CD4-positive, CD25-positive, alpha-beta regulatory T cell (primary cell): ENCODE data around the gene ZNF600. TPM values are rescaled to one million over a fixed set of nuclear protein-coding genes. Genes with fewer than 3 reads are reported as not detected.
"Not testable (repeated sequence)": the region's sequence is repeated elsewhere in the genome, so short reads cannot be mapped to it uniquely, and the experiment has no call there.

ENCODE experiments used
- ATAC-seq, 2 donors: fragments of 150-1000 bp; cut with Tn5 transposase; one replicate each; pipeline ENCODE4 v1.10.0; 2021; ENCODE audit warnings: low read depth in 2 of 2, moderate number of reproducible peaks in 2 of 2, moderate library complexity in 1 of 2
- DNase-seq, 3 donors: peaks; one replicate each; pipeline versions ENCODE4 v3.0.0 to v3.0.0-alpha.2; 2012 to 2022; ENCODE audit warnings: mixed read lengths in 1 of 3
- H3K27ac ChIP-seq: one replicate; pipeline ENCODE4 v1.7.0; 2013; ENCODE audit warnings: mild to moderate bottlenecking, low read length; ENCODE audit not compliant: insufficient read depth, poor library complexity, severe bottlenecking
- H3K27me3 ChIP-seq: one replicate; pipeline ENCODE4 v1.7.0; 2013; ENCODE audit warnings: low read length; ENCODE audit not compliant: control insufficient read depth, insufficient read depth
- H3K36me3 ChIP-seq: one replicate; pipeline ENCODE4 v1.7.0; 2013; ENCODE audit warnings: mild to moderate bottlenecking, low read length, moderate library complexity; ENCODE audit not compliant: control insufficient read depth, insufficient read depth
- H3K4me1 ChIP-seq: 2 replicates; pipeline ENCODE4 v1.7.0; 2013; ENCODE audit warnings: mild to moderate bottlenecking, low read length; ENCODE audit not compliant: insufficient read depth, control insufficient read depth, poor library complexity, severe bottlenecking
- H3K4me3 ChIP-seq: one replicate; pipeline ENCODE4 v1.7.0; 2013; ENCODE audit warnings: low read depth, mild to moderate bottlenecking, low read length, moderate library complexity
- H3K9me3 ChIP-seq, 2 experiments: 1 replicate in 1 of 2; 2 replicates in 1 of 2; pipeline ENCODE4 v1.7.0; 2013; ENCODE audit warnings: low read length in 2 of 2, mild to moderate bottlenecking in 1 of 2, moderate library complexity in 1 of 2; ENCODE audit not compliant: control insufficient read depth in 2 of 2
- H3K27ac Mint-ChIP-seq, 3 donors: one replicate each; pipeline ENCODE4 v1.8.0; 2020 to 2022; ENCODE audit warnings: mild to moderate bottlenecking in 3 of 3, mixed read lengths in 3 of 3, moderate library complexity in 2 of 3
- H3K27me3 Mint-ChIP-seq: one replicate; pipeline ENCODE4 v1.8.0; 2022; ENCODE audit warnings: mild to moderate bottlenecking, mixed read lengths
- H3K36me3 Mint-ChIP-seq: one replicate; pipeline ENCODE4 v1.8.0; 2020; ENCODE audit warnings: mixed read lengths
- H3K4me1 Mint-ChIP-seq, 4 donors: one replicate each; pipeline ENCODE4 v1.8.0; 2020 to 2022; ENCODE audit warnings: mixed read lengths in 4 of 4, mild to moderate bottlenecking in 1 of 4
- H3K4me3 Mint-ChIP-seq, 4 donors: one replicate each; pipeline ENCODE4 v1.8.0; 2020 to 2022; ENCODE audit warnings: mild to moderate bottlenecking in 4 of 4, mixed read lengths in 4 of 4, moderate library complexity in 3 of 4
- H3K9me3 Mint-ChIP-seq, 7 donors: one replicate each; pipeline ENCODE4 v1.8.0; 2020 to 2022; ENCODE audit warnings: mixed read lengths in 7 of 7, mild to moderate bottlenecking in 3 of 7, moderate library complexity in 2 of 7
- polyA plus RNA-seq, 4 donors: library from polyadenylated mRNA; unstranded; fragments of 300-500 nt; fragmentation: Illumina TruSeq; gene quantifications; one replicate each; pipeline ENCODE4 v1.2.3, GENCODE V29; 2021
- total RNA-seq: library from RNA; stranded (reverse); gene quantifications from one replicate; pipeline ENCODE4 v1.2.3, GENCODE V29; 2022

Gene ZNF600
- total and polyA plus RNA-seq, 5 donors from 2014 or later = 4.3 to 22.3 (median 20.4) TPM

DNA sequence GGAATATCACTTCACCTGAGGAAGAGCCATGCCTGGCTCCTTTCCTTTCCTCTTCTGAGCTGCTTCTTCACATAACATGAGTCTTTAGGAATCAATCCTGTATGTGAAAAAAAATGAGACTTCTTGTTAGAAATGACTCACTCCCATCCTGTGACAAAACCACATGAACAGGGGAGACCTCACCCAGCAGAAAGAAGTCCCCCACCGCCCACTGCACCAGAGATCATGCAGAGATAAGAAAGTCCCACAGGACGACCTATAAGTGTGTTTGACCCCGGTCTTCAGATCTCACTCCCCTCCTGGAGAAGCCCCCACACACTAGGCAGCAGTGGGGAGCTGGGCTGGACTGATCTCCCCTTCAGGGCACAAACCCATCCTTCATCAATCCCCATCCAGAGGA, 7.8 kb downstream of the ZNF600 start:
- Mint-ChIP-seq H3K4me1 (peaks cover 4 to 18% (median 5%) of the 10 kb centered on the region in 4 donors), H3K9me3 (peaks cover 0 to 57% (median 17%) of the 10 kb centered on the region in 7 donors)

DNA sequence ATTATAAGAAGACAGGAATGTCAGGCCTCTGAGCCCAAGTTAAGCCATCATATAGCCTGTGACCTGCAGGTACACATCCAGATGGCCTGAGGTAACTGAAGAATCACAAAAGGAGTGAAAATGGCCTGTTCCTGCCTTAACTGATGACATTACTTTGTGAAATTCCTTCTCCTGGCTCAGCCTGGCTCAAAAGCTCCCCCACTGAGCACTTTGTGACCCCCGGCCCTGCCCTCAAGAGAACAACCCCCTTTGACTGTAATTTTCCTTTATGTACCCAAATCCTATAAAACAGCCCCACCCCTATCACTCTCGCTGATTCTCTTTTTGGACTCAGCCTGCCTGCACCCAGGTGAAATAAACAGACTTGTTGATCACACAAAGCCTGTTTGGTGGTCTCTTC, 30.1 kb downstream of the ZNF600 start:
- H3K27me3 ChIP-seq, H3K4me3 Mint-ChIP-seq, ATAC-seq, H3K27ac ChIP-seq, DNase-seq, H3K27ac Mint-ChIP-seq, H3K4me1 Mint-ChIP-seq, H3K36me3 ChIP-seq, H3K4me3 ChIP-seq, H3K36me3 Mint-ChIP-seq, H3K27me3 Mint-ChIP-seq, H3K4me1 ChIP-seq: not testable (repeated sequence)
- H3K9me3 ChIP-seq = peaks cover 0 to 13% of the 10 kb centered on the region in 2 experiments
- H3K9me3 Mint-ChIP-seq = peaks cover 0 to 21% (median 12%) of the 10 kb centered on the region in 7 donors

More for the DNA sequence above, 7.8 kb downstream of the ZNF600 start:
- Histone ChIP-seq H3K36me3 (peaks cover 33% of the 10 kb centered on the region), H3K9me3 (peaks cover 7 to 39% of the 10 kb centered on the region in 2 experiments), H3K27ac (no peak overlapping the region), H3K4me3 (no peak overlapping the region), H3K27me3 (no peaks in the 10 kb centered on the region), H3K4me1 (no peaks in the 10 kb centered on the region)
- Mint-ChIP-seq H3K27ac (peak overlapping the region in 1 of 3 donors; percentile 37), H3K4me3 (peak overlapping the region in 2 of 4 donors; percentile 21 to 25), H3K36me3 (peaks cover 62% of the 10 kb centered on the region), H3K27me3 (no peaks in the 10 kb centered on the region)
- no peak for DNase-seq
- ATAC-seq = peak in 1 of 2 donors; percentile 46

DNA sequence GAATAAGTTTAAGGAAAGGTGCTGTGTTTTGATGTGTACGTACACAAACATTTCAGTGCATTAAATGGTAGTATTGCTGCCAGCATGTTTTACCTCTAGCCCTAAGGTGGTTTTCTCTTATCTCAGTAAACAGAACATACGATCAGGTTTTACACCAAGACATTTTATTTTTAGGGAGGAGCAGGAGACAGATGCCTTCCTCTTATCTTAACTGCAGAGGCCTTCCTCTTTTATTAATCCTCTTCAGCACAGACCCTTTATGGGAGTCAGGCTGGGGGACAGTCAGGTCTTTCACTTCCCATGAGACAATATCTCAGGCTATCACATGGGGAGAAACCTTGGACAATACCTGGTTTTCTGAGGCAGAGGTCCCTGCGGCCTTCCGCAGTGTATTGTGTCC, 36.8 kb downstream of the ZNF600 start:
- H3K9me3 ChIP-seq = no peaks in the 10 kb centered on the region
- H3K27ac ChIP-seq = no peak overlapping the region
- DNase-seq (no peak), ATAC-seq (no peak)
- peaks cover 0 to 5% (median 0%) of the 10 kb centered on the region in 7 donors for H3K9me3 Mint-ChIP-seq
- H3K27me3 ChIP-seq = no peaks in the 10 kb centered on the region
- H3K4me3 ChIP-seq = no peak overlapping the region
- H3K4me1 ChIP-seq = no peaks in the 10 kb centered on the region
- H3K36me3 Mint-ChIP-seq = no peaks in the 10 kb centered on the region
- H3K27ac Mint-ChIP-seq = no peak overlapping the region
- peaks cover 4% of the 10 kb centered on the region for H3K27me3 Mint-ChIP-seq
- peaks cover 0 to 5% (median 0%) of the 10 kb centered on the region in 4 donors for H3K4me1 Mint-ChIP-seq
- no peak overlapping the region for H3K4me3 Mint-ChIP-seq
- no peaks in the 10 kb centered on the region for H3K36me3 ChIP-seq

DNA sequence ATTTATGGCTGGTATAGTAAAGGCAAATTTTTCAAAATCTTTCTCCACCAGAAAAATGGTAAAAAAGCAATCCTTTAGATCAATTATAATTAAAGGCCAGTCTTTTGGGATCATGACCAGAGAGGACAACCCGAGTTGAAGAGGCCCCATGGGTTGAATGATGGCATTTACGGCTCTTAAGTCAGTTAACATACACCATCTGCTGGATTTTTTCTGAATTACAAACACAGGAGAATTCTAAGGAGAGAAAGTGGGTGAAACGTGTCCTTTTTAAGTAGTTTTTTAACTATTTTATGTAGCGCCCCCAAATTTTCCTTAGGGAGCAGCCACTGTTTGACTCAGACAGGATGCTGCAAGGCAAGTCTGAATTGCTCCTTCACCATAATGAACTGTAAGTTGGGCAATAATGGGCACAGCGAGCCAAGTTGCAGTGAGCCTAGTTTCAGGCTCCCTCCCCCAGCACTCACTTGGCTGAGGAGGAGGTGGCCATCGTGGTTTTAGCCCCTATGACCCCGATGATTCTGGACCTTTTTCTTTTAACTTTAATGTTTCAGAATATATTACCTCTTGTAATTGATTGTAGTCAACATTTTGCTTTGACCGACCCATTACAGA, 38.1 kb downstream of the ZNF600 start:
- peak in 2 of 3 donors; percentile 41 to 42 for DNase-seq
- Histone ChIP-seq H3K4me3 (no peak overlapping the region), H3K27me3 (no peaks in the 10 kb centered on the region), H3K9me3 (no peaks in the 10 kb centered on the region), H3K27ac (no peak overlapping the region), H3K4me1 (no peaks in the 10 kb centered on the region), H3K36me3 (no peaks in the 10 kb centered on the region)
- no peak overlapping the region for H3K27ac Mint-ChIP-seq
- no peak overlapping the region for H3K4me3 Mint-ChIP-seq
- peaks cover 0 to 5% (median 0%) of the 10 kb centered on the region in 4 donors for H3K4me1 Mint-ChIP-seq
- no peaks in the 10 kb centered on the region for H3K36me3 Mint-ChIP-seq
- H3K9me3 Mint-ChIP-seq = no peaks in the 10 kb centered on the region
- ATAC-seq = no peak
- peaks cover 4% of the 10 kb centered on the region for H3K27me3 Mint-ChIP-seq

DNA sequence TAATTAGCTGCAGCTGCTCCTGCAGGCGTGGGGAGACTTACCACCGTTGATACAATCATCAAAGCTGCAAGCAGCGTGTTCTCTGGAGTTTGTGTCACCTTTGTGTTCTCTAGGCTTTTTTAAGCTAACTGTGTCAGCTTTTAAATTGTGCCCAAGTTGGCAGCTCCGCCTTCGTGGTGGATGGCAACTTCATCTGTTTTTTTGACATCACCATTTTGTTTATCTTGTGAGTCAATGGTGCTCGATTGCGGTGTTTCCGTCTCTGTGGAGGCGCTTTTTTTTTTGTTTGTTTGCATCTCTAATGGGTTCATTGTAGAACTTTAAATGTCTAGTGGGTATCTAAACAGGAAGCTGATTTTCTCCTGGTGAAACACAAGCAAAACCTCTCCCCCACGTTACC, 40.7 kb downstream of the ZNF600 start:
- DNase-seq, H3K27me3 ChIP-seq, H3K9me3 ChIP-seq, H3K4me1 ChIP-seq, H3K27ac ChIP-seq, H3K27me3 Mint-ChIP-seq, ATAC-seq, H3K4me3 ChIP-seq, H3K36me3 ChIP-seq, H3K9me3 Mint-ChIP-seq, H3K36me3 Mint-ChIP-seq: not testable (repeated sequence)
- Mint-ChIP-seq H3K4me1 (peaks cover 5 to 11% (median 7%) of the 10 kb centered on the region in 4 donors), H3K4me3 (peak overlapping the region in 2 of 4 donors; percentile 10 to 34), H3K27ac (peak overlapping the region in 1 of 3 donors; percentile 67)

DNA sequence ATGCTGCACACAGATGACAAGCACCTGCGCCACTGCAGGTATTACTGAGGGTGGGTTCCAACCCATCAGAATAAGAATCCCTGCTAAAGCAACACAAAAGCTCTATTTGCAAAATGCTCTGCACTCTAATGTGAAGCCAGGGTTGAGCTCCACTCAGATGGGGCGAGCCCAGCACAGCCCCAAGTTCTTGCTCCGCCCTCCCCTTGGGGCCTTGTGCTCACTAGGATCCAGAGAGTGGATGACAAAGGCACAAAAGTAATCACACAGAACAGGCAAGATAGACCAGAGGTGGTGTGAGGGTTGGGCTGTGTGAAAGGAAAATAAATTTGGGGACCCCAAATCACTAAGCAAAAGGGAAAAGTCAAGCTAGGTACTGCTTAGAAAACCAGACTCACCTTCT, 43.5 kb downstream of the ZNF600 start:
- DNase-seq (no peak), ATAC-seq (no peak)
- Mint-ChIP-seq H3K36me3 (no peaks in the 10 kb centered on the region), H3K4me1 (peaks cover 5 to 11% (median 7%) of the 10 kb centered on the region in 4 donors), H3K27me3 (no peaks in the 10 kb centered on the region), H3K4me3 (no peak overlapping the region), H3K9me3 (peaks cover 0 to 7% (median 0%) of the 10 kb centered on the region in 7 donors), H3K27ac (peak overlapping the region in 2 of 3 donors; percentile 22 to 47)
- no peaks in the 10 kb centered on the region for H3K4me1 ChIP-seq
- H3K9me3 ChIP-seq = peaks cover 0 to 2% of the 10 kb centered on the region in 2 experiments
- H3K4me3 ChIP-seq = no peak overlapping the region
- H3K27ac ChIP-seq = no peak overlapping the region
- no peaks in the 10 kb centered on the region for H3K36me3 ChIP-seq
- no peaks in the 10 kb centered on the region for H3K27me3 ChIP-seq

DNA sequence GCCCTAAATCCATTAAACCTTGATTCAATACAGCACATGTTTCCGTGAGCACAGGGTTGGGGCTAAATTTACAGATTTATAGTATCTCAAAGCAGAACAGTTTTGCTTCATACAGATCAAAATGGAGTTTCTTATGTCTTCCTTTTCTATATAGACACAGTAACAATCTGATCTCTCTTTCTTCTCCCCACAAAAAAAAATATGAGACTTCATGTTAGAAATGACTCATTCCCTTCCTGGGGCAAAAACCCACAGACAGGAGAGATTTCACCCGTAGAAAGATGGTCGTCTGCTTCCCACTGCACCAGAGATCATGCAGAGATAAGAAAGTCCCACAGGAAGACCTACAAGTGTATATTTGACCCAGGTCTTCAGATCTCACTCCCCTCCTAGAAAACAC, 44.1 kb downstream of the ZNF600 start:
- Mint-ChIP-seq H3K4me3 (peak overlapping the region in 1 of 4 donors; percentile 7), H3K4me1 (peaks cover 5 to 11% (median 7%) of the 10 kb centered on the region in 4 donors), H3K9me3 (peaks cover 0 to 7% (median 0%) of the 10 kb centered on the region in 7 donors), H3K27me3 (no peaks in the 10 kb centered on the region), H3K36me3 (no peaks in the 10 kb centered on the region), H3K27ac (peak overlapping the region in 2 of 3 donors; percentile 47 to 62)
- ATAC-seq = no peak
- Histone ChIP-seq H3K27me3 (no peaks in the 10 kb centered on the region), H3K4me1 (no peaks in the 10 kb centered on the region), H3K27ac (no peak overlapping the region), H3K4me3 (no peak overlapping the region), H3K9me3 (peaks cover 0 to 2% of the 10 kb centered on the region in 2 experiments), H3K36me3 (no peaks in the 10 kb centered on the region)
- DNase-seq = no peak
